ENCODE data around the gene TUBB2B. TPM values are rescaled to one million over a fixed set of nuclear protein-coding genes. Genes with fewer than 3 reads are reported as not detected.
A peak's percentile ranks its signal among the peaks of the same experiment; 100 is the strongest.

The TUBB2B gene
- total RNA-seq, 1 experiment from 2014 or later: 0.86 TPM

GRCh38 chr6:3240595-3240994, 13.1 kb upstream of the TUBB2B start:
- Histone ChIP-seq H3K4me3 (replicated peaks in 1 of 2; ENCODE audit: low read depth in 1 of 2, low read length in 2 of 2) (no peak overlapping the region), H3K9me3 (ENCODE audit: control insufficient read depth in 1 of 2, insufficient read depth in 1 of 2, low read depth in 1 of 2, low read length in 2 of 2) (no peaks in the 10 kb centered on the region), H4K20me1 (ENCODE audit: insufficient read depth) (no peaks in the 10 kb centered on the region), H3K79me2 (ENCODE audit: insufficient read depth, low read length) (no peaks in the 10 kb centered on the region), H3K9ac (ENCODE audit: low read length) (no peak overlapping the region), H2AFZ (ENCODE audit: low read depth, low read length, poor library complexity, severe bottlenecking) (no peak overlapping the region), H3K27me3 (ENCODE audit: insufficient read depth, low read length) (no peaks in the 10 kb centered on the region), H3K4me2 (ENCODE audit: low read length) (no peak overlapping the region), H3K36me3 (ENCODE audit: control insufficient read depth in 1 of 2, insufficient read depth in 2 of 2, low read length in 2 of 2) (no peaks in the 10 kb centered on the region), H3K27ac (ENCODE audit: low read depth, low read length) (no peak overlapping the region), H3K9me2 (ENCODE audit: insufficient read depth) (no peaks in the 10 kb centered on the region), H3K4me1 (ENCODE audit: control insufficient read depth in 1 of 2, insufficient read depth in 2 of 2, low read length in 2 of 2) (peaks cover 0 to 5% of the 10 kb centered on the region in 2 experiments; a peak in 1 of 4 replicates)
- POLR2A ChIA-PET: interaction anchor here (0.6 kb wide), 1 partner anchor 8 kb away, joined by 4 read pairs; no protein-coding TSS in a partner anchor
- ATAC-seq (no peak), DNase-seq (ENCODE audit: low read depth, low spot score) (no peak)
- intact Hi-C loops (cut with micrococcal nuclease): no loop called here
- CTCF ChIA-PET: interaction anchor here (2.3 kb wide), 1 partner anchor 11 kb away, joined by 7 read pairs; no protein-coding TSS in a partner anchor
- TF ChIP-seq CBX3 (IDR thresholded peaks at IDR 0.05; ENCODE audit: low read depth) (no peak), POLR2A (IDR thresholded peaks at IDR 0.05; ENCODE audit: borderline replicate concordance, extremely low read depth, insufficient read depth, insufficient read length) (no peak), ATF3 (IDR thresholded peaks at IDR 0.05) (no peak)
- no TSS peak for BruUV-seq (replicated peaks)
- RAD21 ChIA-PET (ENCODE audit: low non-redundant PET in 1 of 2, low total read pairs in 2 of 2, uncharacterized antibody in 2 of 2, unreplicated experiment in 2 of 2): no interaction called here

GRCh38 chr6:3239110-3239830, 11.8 kb upstream of the TUBB2B start:
- intact Hi-C loops (cut with micrococcal nuclease): loop anchor here (1.0 kb wide), 1 partner anchor 113 kb away; no protein-coding TSS in a partner anchor
- Histone ChIP-seq H3K36me3 (ENCODE audit: control insufficient read depth in 1 of 2, insufficient read depth in 2 of 2, low read length in 2 of 2) (no peaks in the 10 kb centered on the region), H2AFZ (ENCODE audit: low read depth, low read length, poor library complexity, severe bottlenecking) (peak overlapping the region; percentile 30), H3K9me3 (ENCODE audit: control insufficient read depth in 1 of 2, insufficient read depth in 1 of 2, low read depth in 1 of 2, low read length in 2 of 2) (no peaks in the 10 kb centered on the region), H3K4me1 (ENCODE audit: control insufficient read depth in 1 of 2, insufficient read depth in 2 of 2, low read length in 2 of 2) (peaks cover 0 to 5% of the 10 kb centered on the region in 2 experiments; a peak in 1 of 4 replicates), H3K4me2 (ENCODE audit: low read length) (no peak overlapping the region), H3K27ac (ENCODE audit: low read depth, low read length) (no peak overlapping the region), H4K20me1 (ENCODE audit: insufficient read depth) (no peaks in the 10 kb centered on the region), H3K4me3 (replicated peaks in 1 of 2; ENCODE audit: low read depth in 1 of 2, low read length in 2 of 2) (no peak overlapping the region), H3K27me3 (ENCODE audit: insufficient read depth, low read length) (no peaks in the 10 kb centered on the region), H3K79me2 (ENCODE audit: insufficient read depth, low read length) (no peaks in the 10 kb centered on the region), H3K9ac (ENCODE audit: low read length) (no peak overlapping the region), H3K9me2 (ENCODE audit: insufficient read depth) (no peaks in the 10 kb centered on the region)
- ATAC-seq (peak; percentile 99), DNase-seq (ENCODE audit: low read depth, low spot score) (peak; percentile 49)
- RAD21 ChIA-PET (ENCODE audit: low non-redundant PET in 1 of 2, low total read pairs in 2 of 2, uncharacterized antibody in 2 of 2, unreplicated experiment in 2 of 2): no interaction called here
- CTCF ChIA-PET: interaction anchor here (2.3 kb wide), 1 partner anchor 12 kb away, joined by 7 read pairs; no protein-coding TSS in a partner anchor
- POLR2A ChIA-PET: interaction anchor here (1.1 to 1.3 kb wide), 2 partner anchors 20 to 77 kb away, joined by 3 read pairs; partner anchors contain the start of gene PSMG4
- BruUV-seq (replicated peaks): no TSS peak
- TF ChIP-seq SIN3A (IDR thresholded peaks at IDR 0.05; ENCODE audit: low read depth) (no peak), CTCF (IDR thresholded peaks at IDR 0.05 in 2 of 3, conservative IDR thresholded peaks at IDR 0.05 in 1 of 3; ENCODE audit: borderline replicate concordance in 1 of 3, insufficient read depth in 1 of 3, low read depth in 2 of 3, low read length in 2 of 3) (peak in 2 of 3 experiments; percentile 56 to 73; a peak in 4 of 6 replicates), RAD21 (IDR thresholded peaks at IDR 0.05; ENCODE audit: low read depth) (peak; percentile 49; the same call in 1 of the 2 replicates), FOSL1 (IDR thresholded peaks at IDR 0.05; ENCODE audit: low read depth) (no peak), SRF (IDR thresholded peaks at IDR 0.05; ENCODE audit: low read depth) (no peak), YY1 (IDR thresholded peaks at IDR 0.05; ENCODE audit: extremely low read depth, insufficient replicate concordance, low read depth, low read length) (no peak), ZNF274 (IDR thresholded peaks at IDR 0.05; ENCODE audit: low read depth, low read length) (no peak)

All from HCT116 (cell line).